ENCODE results near the gene CFAP206. TPM values are rescaled to one million over a fixed set of nuclear protein-coding genes. Genes with fewer than 3 reads are reported as not detected.

Gene CFAP206
- 0.19 TPM for total RNA-seq
- long read RNA-seq, result 0 reads

GRCh38 chr6:87407901-87408720 is at the start of gene CFAP206:
Gene CFAP206, plus strand, starts transcription at chr6:87407972. Its CDS starts 1,868 bp downstream, at chr6:87409840.
- peak; percentile 91 for DNase-seq (ENCODE audit: low spot score)

GRCh38 chr6:87364602-87365252 is 43.0 kb upstream of the CFAP206 start:
- no peak for DNase-seq (ENCODE audit: low spot score)

DNA sequence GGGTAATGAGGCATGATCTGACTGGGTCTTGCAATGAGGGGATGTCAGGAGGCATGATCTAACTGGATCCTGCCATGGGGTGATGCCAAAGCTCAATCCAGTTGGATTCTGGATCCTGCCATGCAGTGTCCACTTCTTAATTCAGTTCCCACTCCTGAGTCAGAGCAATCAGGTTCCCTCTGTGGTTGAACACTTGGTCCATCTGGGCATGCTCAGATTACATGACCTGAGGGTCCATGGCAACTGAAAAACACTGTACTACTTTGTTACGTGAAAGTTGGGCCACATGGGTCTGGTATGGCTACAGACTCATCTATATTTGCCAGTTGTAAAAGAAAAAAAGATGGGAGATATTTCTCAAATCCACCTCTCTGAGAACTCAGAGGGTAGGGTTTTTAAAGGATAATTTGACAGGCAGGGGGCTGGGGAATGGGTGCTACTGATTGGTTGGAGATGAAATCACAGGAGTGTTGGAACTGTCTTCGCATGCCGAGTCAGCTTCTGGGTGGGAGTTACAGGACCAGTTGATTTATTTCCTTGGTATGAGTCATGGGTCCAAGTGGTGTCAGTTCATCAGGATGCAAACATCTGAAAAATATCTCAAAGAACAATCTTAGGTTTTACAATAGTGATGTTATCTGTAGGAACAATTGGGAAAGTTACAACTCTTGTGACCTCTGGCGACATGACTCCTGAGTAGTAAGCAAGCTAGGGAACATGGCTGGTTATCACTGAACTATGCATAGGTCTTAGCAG is 41.5 kb upstream of the CFAP206 start:
- no peak for DNase-seq (ENCODE audit: low spot score)

DNA sequence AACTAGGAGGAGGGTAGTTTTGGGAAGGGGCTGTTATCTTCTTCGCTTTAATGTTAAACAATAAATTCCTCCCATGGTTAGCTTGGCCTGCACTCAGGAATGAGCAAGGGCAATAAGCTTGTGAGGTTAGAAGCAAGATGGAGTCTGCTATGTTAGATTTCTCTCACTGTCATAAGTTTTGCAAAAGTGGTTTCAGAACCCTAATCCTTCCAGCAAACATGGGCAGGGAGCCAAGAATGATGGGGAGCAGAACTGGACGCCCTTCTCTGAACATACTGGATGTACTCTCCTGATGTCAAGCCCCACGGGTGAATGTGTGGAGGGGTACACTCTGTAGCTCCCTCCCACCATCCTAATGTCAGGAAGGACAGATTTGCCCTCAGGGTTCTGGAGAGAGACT is 40.9 kb upstream of the CFAP206 start:
- DNase-seq (ENCODE audit: low spot score), result no peak

- no peak for DNase-seq (ENCODE audit: low spot score)
Observed at GRCh38 chr6:87373377-87373776, 34.4 kb upstream of the CFAP206 start.

GRCh38 chr6:87375315-87375714 is 32.5 kb upstream of the CFAP206 start:
- no peak for DNase-seq (ENCODE audit: low spot score)

DNA sequence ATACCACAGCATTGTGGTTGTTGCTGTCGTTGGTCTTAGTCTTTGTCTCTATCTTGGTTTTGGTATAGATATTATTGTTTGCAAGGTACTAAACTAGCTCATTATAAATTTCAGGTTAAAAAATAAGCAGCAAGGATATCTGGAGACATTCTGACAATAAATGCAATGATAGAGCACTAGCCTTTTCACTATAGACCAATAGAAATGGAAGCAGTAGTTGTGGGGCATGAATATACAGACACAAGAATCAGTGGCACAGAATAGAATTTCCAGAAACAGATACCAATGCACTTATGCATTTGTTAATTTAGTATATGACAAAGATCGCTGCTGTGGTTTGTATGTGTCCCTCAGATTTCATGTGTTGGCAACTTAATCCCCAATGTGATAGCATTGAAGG is 31.1 kb upstream of the CFAP206 start:
- no peak for DNase-seq (ENCODE audit: low spot score)

GRCh38 chr6:87378947-87379346 is 28.8 kb upstream of the CFAP206 start:
- DNase-seq (ENCODE audit: low spot score), result no peak

GRCh38 chr6:87382861-87383260 is 24.9 kb upstream of the CFAP206 start:
- DNase-seq (ENCODE audit: low spot score), result no peak

GRCh38 chr6:87384038-87384437 is 23.7 kb upstream of the CFAP206 start:
- DNase-seq (ENCODE audit: low spot score), result no peak

DNA sequence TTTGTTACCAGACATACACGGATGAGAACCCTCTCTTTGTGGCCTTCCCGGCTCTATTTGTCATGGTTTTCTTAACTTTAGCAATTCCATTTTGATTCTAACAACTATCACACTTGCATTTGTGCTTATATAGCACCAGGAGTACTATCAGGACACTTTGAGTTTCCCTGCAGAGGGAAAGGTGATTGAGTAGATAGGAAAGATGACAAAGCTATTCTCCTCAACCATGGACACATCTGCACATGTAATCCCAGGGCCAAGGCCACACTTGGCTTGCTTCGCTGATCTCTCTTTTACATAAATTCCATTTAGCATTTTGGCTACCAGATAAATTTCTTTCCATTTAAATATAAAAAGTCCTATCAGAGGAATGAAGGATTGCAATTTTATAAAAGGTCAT is 23.3 kb upstream of the CFAP206 start:
- no peak for DNase-seq (ENCODE audit: low spot score)

GRCh38 chr6:87391334-87391733 is 16.4 kb upstream of the CFAP206 start:
- no peak for DNase-seq (ENCODE audit: low spot score)

GRCh38 chr6:87393026-87393622 is 14.6 kb upstream of the CFAP206 start:
- DNase-seq (ENCODE audit: low spot score), result no peak

DNA sequence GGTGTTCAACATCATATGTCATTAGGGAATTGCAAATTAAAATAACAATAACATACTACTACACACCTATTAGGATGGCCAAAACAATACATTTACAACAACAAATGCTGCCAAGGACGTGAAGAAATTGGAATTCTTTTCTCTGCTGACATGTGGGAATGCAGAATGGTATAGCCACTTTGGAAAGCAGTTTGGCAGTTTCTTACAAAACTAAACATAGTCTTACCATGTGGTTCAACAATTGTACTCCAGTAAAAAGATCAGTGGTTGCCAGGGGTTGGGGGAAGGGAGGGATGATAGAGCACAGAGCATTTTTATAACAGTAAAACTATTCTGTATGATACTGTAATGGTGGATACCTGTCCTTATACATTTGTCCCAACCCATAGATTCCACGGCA is 12.3 kb upstream of the CFAP206 start:
- DNase-seq (ENCODE audit: low spot score), result no peak

GRCh38 chr6:87396595-87397392 is 11.0 kb upstream of the CFAP206 start:
- no peak for DNase-seq (ENCODE audit: low spot score)

DNA sequence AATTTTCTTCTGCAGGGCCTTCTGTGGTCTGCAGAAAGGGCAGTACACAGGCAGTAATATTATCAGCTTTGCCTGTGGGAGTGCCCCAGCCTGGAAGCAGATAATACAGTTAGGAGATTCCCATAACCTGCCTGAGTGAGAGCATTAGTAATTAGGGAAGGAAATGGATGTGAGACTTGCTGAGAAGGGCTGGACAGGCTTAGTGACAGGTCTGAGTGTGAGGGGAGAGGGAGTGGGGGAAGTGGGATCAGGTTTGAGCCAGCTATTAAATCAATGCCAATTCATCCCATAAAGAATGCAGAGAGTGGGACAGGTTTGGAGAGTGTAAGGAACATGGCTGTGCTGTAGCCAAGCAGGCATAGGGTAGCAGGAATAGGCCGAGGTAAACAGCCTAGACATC is 10.1 kb upstream of the CFAP206 start:
- no peak for DNase-seq (ENCODE audit: low spot score)

GRCh38 chr6:87401832-87402231 is 5.9 kb upstream of the CFAP206 start:
- DNase-seq (ENCODE audit: low spot score), result no peak

DNA sequence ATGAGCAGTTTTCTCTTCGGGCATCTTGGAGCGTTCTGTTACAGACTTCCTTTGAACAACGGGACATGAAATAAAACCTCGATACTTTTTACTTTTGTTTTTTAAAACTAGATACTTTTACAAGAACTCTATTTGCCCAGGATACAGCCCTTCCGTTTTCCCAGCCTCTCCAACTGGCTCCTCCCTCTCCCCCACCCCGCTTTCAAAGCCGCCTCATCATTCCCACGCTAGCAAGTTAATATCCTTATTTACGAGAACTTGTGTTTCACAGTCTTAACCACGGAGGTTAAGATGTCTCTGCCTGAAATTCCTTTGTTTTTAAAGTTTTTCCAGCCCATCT is 241 bp upstream of the CFAP206 start:
- DNase-seq (ENCODE audit: low spot score), result no peak

DNA sequence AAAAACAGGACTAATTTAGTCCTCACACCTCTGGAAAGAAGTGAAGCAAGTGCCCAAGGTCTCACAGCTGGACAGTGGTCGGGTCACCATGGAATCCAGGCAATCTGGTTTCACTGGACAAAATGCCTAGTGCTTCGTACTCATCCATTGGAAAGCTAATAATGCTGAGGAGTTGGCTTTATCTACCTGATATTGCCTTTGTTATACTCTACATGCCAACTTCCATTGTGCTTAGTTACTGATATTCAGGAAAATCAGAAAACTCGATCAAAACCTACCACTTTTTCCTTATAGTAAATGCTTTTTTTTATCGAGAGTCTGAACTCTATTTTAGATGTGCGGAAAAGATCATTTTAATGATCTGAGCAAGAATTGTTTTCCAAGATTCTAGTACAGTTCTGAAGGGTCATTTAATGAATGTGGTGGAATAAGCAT is 966 bp downstream of the CFAP206 start:
- no peak for DNase-seq (ENCODE audit: low spot score)

GRCh38 chr6:87419266-87419665 is 11.5 kb downstream of the CFAP206 start:
- no peak for DNase-seq (ENCODE audit: low spot score)

- no peak for DNase-seq (ENCODE audit: low spot score)
Observed at GRCh38 chr6:87420360-87420759, 12.6 kb downstream of the CFAP206 start.
